ENCODE data around the gene NKAIN1.

DNA sequence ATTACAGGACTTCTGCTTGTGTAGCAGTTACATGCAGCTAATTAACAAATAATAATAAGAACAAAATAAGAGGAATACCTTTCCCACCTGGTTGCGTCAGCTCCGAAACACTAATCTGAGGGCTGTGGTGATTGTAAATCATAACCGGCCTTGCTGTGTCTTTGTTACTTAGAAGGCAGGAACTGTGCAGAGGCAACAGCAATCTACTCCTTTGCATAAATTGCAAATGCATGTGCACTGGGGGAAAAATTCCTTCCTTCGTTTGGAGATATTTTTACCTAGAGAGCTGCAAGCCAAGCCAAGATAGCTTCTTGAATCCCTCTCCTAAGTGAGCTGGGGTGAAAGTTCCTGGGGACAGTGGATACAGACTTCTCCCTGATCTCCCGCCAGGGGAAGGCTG is 46.0 kb downstream of the NKAIN1 start:
- TF ChIP-seq, protein P1, sequence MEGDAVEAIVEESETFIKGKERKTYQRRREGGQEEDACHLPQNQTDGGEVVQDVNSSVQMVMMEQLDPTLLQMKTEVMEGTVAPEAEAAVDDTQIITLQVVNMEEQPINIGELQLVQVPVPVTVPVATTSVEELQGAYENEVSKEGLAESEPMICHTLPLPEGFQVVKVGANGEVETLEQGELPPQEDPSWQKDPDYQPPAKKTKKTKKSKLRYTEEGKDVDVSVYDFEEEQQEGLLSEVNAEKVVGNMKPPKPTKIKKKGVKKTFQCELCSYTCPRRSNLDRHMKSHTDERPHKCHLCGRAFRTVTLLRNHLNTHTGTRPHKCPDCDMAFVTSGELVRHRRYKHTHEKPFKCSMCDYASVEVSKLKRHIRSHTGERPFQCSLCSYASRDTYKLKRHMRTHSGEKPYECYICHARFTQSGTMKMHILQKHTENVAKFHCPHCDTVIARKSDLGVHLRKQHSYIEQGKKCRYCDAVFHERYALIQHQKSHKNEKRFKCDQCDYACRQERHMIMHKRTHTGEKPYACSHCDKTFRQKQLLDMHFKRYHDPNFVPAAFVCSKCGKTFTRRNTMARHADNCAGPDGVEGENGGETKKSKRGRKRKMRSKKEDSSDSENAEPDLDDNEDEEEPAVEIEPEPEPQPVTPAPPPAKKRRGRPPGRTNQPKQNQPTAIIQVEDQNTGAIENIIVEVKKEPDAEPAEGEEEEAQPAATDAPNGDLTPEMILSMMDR (IDR thresholded peaks at IDR 0.05) = no peak
- no peak for TF ChIP-seq POLR2A (IDR thresholded peaks at IDR 0.05)
